H9 (cell line): ENCODE results near the gene COQ5. TPM values are rescaled to one million over a fixed set of nuclear protein-coding genes. Genes with fewer than 3 reads are reported as not detected.

Source experiments
- DNase-seq: peaks from one replicate; pipeline ENCODE4 v3.0.0-alpha.2; 2017
- H2AFZ ChIP-seq: one replicate; pipeline ENCODE4 v1.6.1; 2013; ENCODE audit warnings: mild to moderate bottlenecking, low read length, control low read depth, moderate library complexity
- H2AK5ac ChIP-seq: 2 replicates; pipeline ENCODE4 v1.6.1; 2013; ENCODE audit warnings: low read length, control low read depth, mixed read lengths; ENCODE audit not compliant: insufficient read length
- H2BK120ac ChIP-seq: one replicate; pipeline ENCODE4 v1.6.1; 2013; ENCODE audit warnings: low read depth, mild to moderate bottlenecking, low read length, control low read depth, inconsistent platforms; ENCODE audit not compliant: poor library complexity, severe bottlenecking
- H2BK12ac ChIP-seq: 2 replicates; pipeline ENCODE4 v1.6.1; 2013; ENCODE audit warnings: low read length, control low read depth, mixed read lengths, low read depth; ENCODE audit not compliant: insufficient read length
- H2BK15ac ChIP-seq: 2 replicates; pipeline ENCODE4 v1.6.1; 2013; ENCODE audit warnings: low read depth, low read length, control low read depth
- H2BK20ac ChIP-seq: one replicate; pipeline ENCODE4 v1.6.1; 2013; ENCODE audit warnings: low read depth, mild to moderate bottlenecking, low read length, control low read depth, inconsistent platforms; ENCODE audit not compliant: poor library complexity, severe bottlenecking
- H2BK5ac ChIP-seq: 2 replicates; pipeline ENCODE4 v1.6.1; 2013; ENCODE audit warnings: low read length, control low read depth, mixed read lengths; ENCODE audit not compliant: insufficient read length
- H3K14ac ChIP-seq: 2 replicates; pipeline ENCODE4 v1.6.1; 2013; ENCODE audit warnings: low read length, control low read depth; ENCODE audit not compliant: insufficient read depth
- H3K18ac ChIP-seq: 2 replicates; pipeline ENCODE4 v1.6.1; 2013; ENCODE audit warnings: low read depth, mild to moderate bottlenecking, mixed read lengths, low read length, control low read depth; ENCODE audit not compliant: insufficient read length
- H3K23ac ChIP-seq: 2 replicates; pipeline ENCODE4 v1.6.1; 2013; ENCODE audit warnings: low read length, control low read depth, mixed read lengths, low read depth; ENCODE audit not compliant: insufficient read length
- H3K23me2 ChIP-seq: 2 replicates; pipeline ENCODE4 v1.6.1; 2013; ENCODE audit warnings: low read depth, mild to moderate bottlenecking, mixed read lengths, low read length, control low read depth; ENCODE audit not compliant: insufficient read length, poor library complexity, severe bottlenecking
- H3K27ac ChIP-seq: 2 replicates; pipeline ENCODE4 v1.5.1; 2013; ENCODE audit warnings: low read length, control low read depth, mixed read lengths, low read depth; ENCODE audit not compliant: insufficient read length
- H3K27me3 ChIP-seq: 2 replicates; pipeline ENCODE4 v1.6.1; 2013; ENCODE audit warnings: low read length, control low read depth, inconsistent platforms; ENCODE audit not compliant: insufficient read depth
- H3K4ac ChIP-seq: 2 replicates; pipeline ENCODE4 v1.6.1; 2013; ENCODE audit warnings: low read depth, mild to moderate bottlenecking, control low read depth, inconsistent platforms, low read length, moderate library complexity
- H3K4me1 ChIP-seq: 2 replicates; pipeline ENCODE4 v1.6.1; 2013; ENCODE audit warnings: low read length, control low read depth, inconsistent platforms; ENCODE audit not compliant: insufficient read depth
- H3K4me2 ChIP-seq: 2 replicates; pipeline ENCODE4 v1.6.1; 2013; ENCODE audit warnings: low read length, control low read depth, mixed read lengths; ENCODE audit not compliant: insufficient read length, insufficient read depth
- H3K56ac ChIP-seq: 2 replicates; pipeline ENCODE4 v1.6.1; 2013; ENCODE audit warnings: low read depth, mild to moderate bottlenecking, mixed read lengths, low read length, control low read depth; ENCODE audit not compliant: insufficient read length
- H3K79me1 ChIP-seq: 2 replicates; pipeline ENCODE4 v1.6.1; 2013; ENCODE audit warnings: low read depth, mild to moderate bottlenecking, moderate library complexity, low read length, control low read depth, inconsistent platforms; ENCODE audit not compliant: insufficient read depth, poor library complexity, severe bottlenecking
- H3K79me2 ChIP-seq: 2 replicates; pipeline ENCODE4 v1.6.1; 2013; ENCODE audit warnings: low read length, control low read depth, inconsistent platforms; ENCODE audit not compliant: insufficient read depth
- H3K9ac ChIP-seq: 2 replicates; pipeline ENCODE4 v1.6.1; 2013; ENCODE audit warnings: low read length, control low read depth, mixed read lengths; ENCODE audit not compliant: insufficient read length; ENCODE audit errors: extremely low read depth
- H3K9me3 ChIP-seq: one replicate; pipeline ENCODE4 v1.6.1; 2013; ENCODE audit warnings: low read depth, low read length, inconsistent platforms; ENCODE audit not compliant: control insufficient read depth
- H3T11ph ChIP-seq: one replicate; pipeline ENCODE4 v1.6.1; 2013; ENCODE audit warnings: mild to moderate bottlenecking, low read length, control low read depth, inconsistent platforms
- H4K20me1 ChIP-seq: one replicate; pipeline ENCODE4 v1.6.1; 2013; ENCODE audit not compliant: control insufficient read depth, insufficient read length, insufficient read depth
- H4K5ac ChIP-seq: 2 replicates; pipeline ENCODE4 v1.6.1; 2013; ENCODE audit warnings: low read depth, mild to moderate bottlenecking, mixed read lengths, low read length, control low read depth; ENCODE audit not compliant: insufficient read length
- H4K8ac ChIP-seq: replicated peaks from 2 replicates; pipeline ENCODE4 v1.6.1; 2013; ENCODE audit warnings: low read length, control low read depth, mixed read lengths, low read depth; ENCODE audit not compliant: insufficient read length
- H4K91ac ChIP-seq: 2 replicates; pipeline ENCODE4 v1.6.1; 2013; ENCODE audit warnings: low read depth, mild to moderate bottlenecking, moderate library complexity, mixed read lengths, low read length, control low read depth; ENCODE audit not compliant: insufficient read length
- H3K27ac Mint-ChIP-seq, 3 experiments: 2 replicates in 2 of 3; 3 replicates in 1 of 3; pipeline ENCODE4 v1.8.0; 2020 to 2021; ENCODE audit warnings: mixed read lengths in 3 of 3, mild to moderate bottlenecking in 1 of 3, moderate library complexity in 1 of 3
- H3K27me3 Mint-ChIP-seq: 2 replicates; pipeline ENCODE4 v1.8.0; 2021; ENCODE audit warnings: low read depth, mild to moderate bottlenecking, moderate library complexity, mixed read lengths
- H3K36me3 Mint-ChIP-seq, 3 experiments: 2 replicates in 2 of 3; 3 replicates in 1 of 3; pipeline ENCODE4 v1.8.0; 2020 to 2021; ENCODE audit warnings: low read depth in 3 of 3, mixed read lengths in 3 of 3; ENCODE audit not compliant: insufficient read depth in 1 of 3
- H3K4me1 Mint-ChIP-seq, 2 experiments: 2 replicates each; pipeline ENCODE4 v1.8.0; 2020; ENCODE audit warnings: mixed read lengths in 2 of 2
- H3K4me3 Mint-ChIP-seq, 2 experiments: 2 replicates in 1 of 2; 3 replicates in 1 of 2; pipeline ENCODE4 v1.8.0; 2020 to 2021; ENCODE audit warnings: mild to moderate bottlenecking in 2 of 2, mixed read lengths in 2 of 2, moderate library complexity in 1 of 2
- H3K9me3 Mint-ChIP-seq, 2 experiments: 2 replicates in 1 of 2; 3 replicates in 1 of 2; pipeline ENCODE4 v1.8.0; 2020; ENCODE audit warnings: mild to moderate bottlenecking in 2 of 2, mixed read lengths in 2 of 2, moderate library complexity in 1 of 2
- CTCF ChIP-seq: fragments of 200-600 bp; sonication (generic); conservative IDR thresholded peaks from 3 replicates; pipeline ENCODE4 v1.8.0; 2021; ENCODE audit warnings: antibody characterized with exemption, mild to moderate bottlenecking
- WGBS: extraction: QIAGEN DNeasy Blood & Tissue Kit; methylation state at CpG from one replicate; pipeline ENCODE4 v1.1.7; 2013; ENCODE audit warnings: missing lambda C conversion rate, low lambda C conversion rate, mixed read lengths; ENCODE audit not compliant: insufficient read length; ENCODE audit errors: extremely low coverage; 5-methylcytosine and 5-hydroxymethylcytosine counted together
- long read RNA-seq: library from polyadenylated mRNA; unstranded; transcript quantifications from one replicate; pipeline ENCODE4 v2.0.0, GENCODE V29; 2020
- total RNA-seq: library from RNA; stranded (reverse); gene quantifications from 2 replicates; pipeline ENCODE4 v1.2.1, GENCODE V29; 2021

COQ5 gene
- 31.3 and 34.8 TPM in 2 replicates for total RNA-seq
- long read RNA-seq, transcript COQ5-201 (7 exons, 1,535 nt), result major isoform, 301 of 338 reads
- long read RNA-seq, partial matches to known transcripts, result 2 of 338 reads
- long read RNA-seq, other reads (novel, unspliced or antisense), result 35 of 338 reads

- H4K20me1 ChIP-seq, result no peaks in the 10 kb centered on the region
- no peak for TF ChIP-seq CTCF
- H2AK5ac ChIP-seq, result no peak within 1 kb of the TSS
- no peak within 1 kb of the TSS for H3K56ac ChIP-seq
- no peaks in the 10 kb centered on the region for H3K9me3 ChIP-seq
- no peaks in the 10 kb centered on the region for H3K27me3 ChIP-seq
- H3K9ac ChIP-seq, result peak within 1 kb of the TSS; percentile 92
- no peak within 1 kb of the TSS for H4K91ac ChIP-seq
- peak within 1 kb of the TSS; percentile 20 for H3T11ph ChIP-seq
- Mint-ChIP-seq H3K4me1 (peaks cover 11% of the 10 kb centered on the region in 2 experiments), H3K36me3 (peaks cover 0 to 8% (median 5%) of the 10 kb centered on the region in 3 experiments; a peak in 5 of 7 replicates), H3K27ac (peak within 1 kb of the TSS; percentile 99 to 100 (median 100)), H3K4me3 (peak within 1 kb of the TSS; percentile 99 to 100), H3K27me3 (no peaks in the 10 kb centered on the region), H3K9me3 (no peaks in the 10 kb centered on the region)
- H3K23ac ChIP-seq, result no peak within 1 kb of the TSS
- no peaks in the 10 kb centered on the region for H3K79me2 ChIP-seq
- WGBS, result no CpG with 5 or more reads among the region's 38 CpGs
- peak within 1 kb of the TSS; percentile 54 for H2BK120ac ChIP-seq
- H3K4ac ChIP-seq, result no peak within 1 kb of the TSS; the same call in 1 of the 2 replicates
- peak within 1 kb of the TSS; percentile 96 for H3K18ac ChIP-seq
- no peak within 1 kb of the TSS for H2BK12ac ChIP-seq
- peak within 1 kb of the TSS; percentile 91 for H3K4me2 ChIP-seq
- peak within 1 kb of the TSS; percentile 96 for H3K14ac ChIP-seq
- no peak within 1 kb of the TSS for H4K8ac ChIP-seq
- H3K79me1 ChIP-seq, result no peaks in the 10 kb centered on the region
- H2BK20ac ChIP-seq, result no peak within 1 kb of the TSS
- peak within 1 kb of the TSS; percentile 42 for H2BK5ac ChIP-seq
- H4K5ac ChIP-seq, result peak within 1 kb of the TSS; percentile 18
- H2AFZ ChIP-seq, result peak within 1 kb of the TSS; percentile 74
- peak within 1 kb of the TSS; percentile 22 for H3K27ac ChIP-seq
- H3K4me1 ChIP-seq, result no peaks in the 10 kb centered on the region
- peak; percentile 93 for DNase-seq
- peaks cover 7% of the 10 kb centered on the region for H3K23me2 ChIP-seq
- H2BK15ac ChIP-seq, result no peak within 1 kb of the TSS
Observed at GRCh38 chr12:120528861-120529525, at the start of gene COQ5. COQ5 (minus strand) TSS chr12:120529158; CDS start chr12:120529141, 17 bp downstream.
